Left ventricle myocardium superior (tissue), 1 donor: ENCODE results near the gene SLC12A7. TPM values are rescaled to one million over a fixed set of nuclear protein-coding genes. Genes with fewer than 3 reads are reported as not detected.
"Not testable (repeated sequence)": the region's sequence is repeated elsewhere in the genome, so short reads cannot be mapped to it uniquely, and the experiment has no call there.

Experiments
- ATAC-seq: fragments of 200-7000 bp; cut with Tn5 transposase; one replicate; pipeline ENCODE4 v1.9.1; 2020; ENCODE audit warnings: mild to moderate bottlenecking, moderate library complexity
- DNase-seq: peaks from one replicate; pipeline ENCODE4 v3.0.0-alpha.2; 2020
- intact Hi-C: fragments of 100-400 bp; cut with micrococcal nuclease; formaldehyde crosslinking; loops from one replicate; pipeline ENCODE4 v1.11.0; 2022
- total RNA-seq: library from RNA; stranded (reverse); fragmentation: NEBNext Ultra II Directional; extraction: Animal tissue kit (Norgen Biotek cat#: 25700); gene quantifications from one replicate; pipeline ENCODE4 v1.2.1, GENCODE V29; 2021
- donor health status: DM: no; HTN: yes; CAD: no; lungs with severe emphysema.

SLC12A7 gene
- total RNA-seq, 1 donor from 2014 or later = 230 TPM

GRCh38 chr5:1089146-1089545 is 22.7 kb downstream of the SLC12A7 start:
- ATAC-seq = no peak
- intact Hi-C loops = no loop called here
- DNase-seq = no peak

- intact Hi-C loops = no loop called here
- DNase-seq = no peak
- no peak for ATAC-seq
Measured at GRCh38 chr5:1088726-1089125, 23.1 kb downstream of the SLC12A7 start.

- ATAC-seq = no peak
- no peak for DNase-seq
- intact Hi-C loops = no loop called here
Measured at GRCh38 chr5:1088031-1088430, 23.8 kb downstream of the SLC12A7 start.

- ATAC-seq (no peak), DNase-seq (no peak)
- intact Hi-C loops = no loop called here
Measured at GRCh38 chr5:1087428-1087827, 24.4 kb downstream of the SLC12A7 start.

- intact Hi-C loops = no loop called here
Measured at GRCh38 chr5:1086871-1087270, 25.0 kb downstream of the SLC12A7 start.

GRCh38 chr5:1086137-1086536 is 25.7 kb downstream of the SLC12A7 start:
- DNase-seq = no peak
- no peak for ATAC-seq
- intact Hi-C loops = no loop called here

More at GRCh38 chr5:1086871-1087270, 25.0 kb downstream of the SLC12A7 start:
- DNase-seq (no peak), ATAC-seq (no peak)

- intact Hi-C loops = no loop called here
- ATAC-seq (no peak), DNase-seq (no peak)
Measured at GRCh38 chr5:1085391-1085790, 26.5 kb downstream of the SLC12A7 start.

GRCh38 chr5:1083823-1084605 is 27.8 kb downstream of the SLC12A7 start:
- ATAC-seq (no peak), DNase-seq (no peak)
- intact Hi-C loops = no loop called here

GRCh38 chr5:1083026-1083425 is 28.8 kb downstream of the SLC12A7 start:
- ATAC-seq, intact Hi-C loops, DNase-seq: not testable (repeated sequence)

GRCh38 chr5:1081519-1081918 is 30.3 kb downstream of the SLC12A7 start:
- intact Hi-C loops = no loop called here
- ATAC-seq (no peak), DNase-seq (no peak)

GRCh38 chr5:1080432-1080831 is 31.4 kb downstream of the SLC12A7 start:
- intact Hi-C loops = no loop called here
- ATAC-seq (peak; percentile 62), DNase-seq (peak; percentile 67)

- intact Hi-C loops = no loop called here
- ATAC-seq (no peak), DNase-seq (no peak)
Measured at GRCh38 chr5:1079961-1080360, 31.9 kb downstream of the SLC12A7 start.

- intact Hi-C loops = no loop called here
- DNase-seq (no peak), ATAC-seq (no peak)
Measured at GRCh38 chr5:1079486-1079885, 32.4 kb downstream of the SLC12A7 start.

- no peak for ATAC-seq
- intact Hi-C loops = no loop called here
Measured at GRCh38 chr5:1078851-1079250, 33.0 kb downstream of the SLC12A7 start.

GRCh38 chr5:1078206-1078605 is 33.7 kb downstream of the SLC12A7 start:
- no peak for ATAC-seq
- DNase-seq = no peak
- intact Hi-C loops = no loop called here

More at GRCh38 chr5:1078851-1079250, 33.0 kb downstream of the SLC12A7 start:
- no peak for DNase-seq

- intact Hi-C loops = no loop called here
- DNase-seq (no peak), ATAC-seq (no peak)
Measured at GRCh38 chr5:1077491-1078020, 34.3 kb downstream of the SLC12A7 start.

GRCh38 chr5:1077026-1077425 is 34.8 kb downstream of the SLC12A7 start:
- ATAC-seq (no peak), DNase-seq (no peak)
- intact Hi-C loops = no loop called here

- no peak for DNase-seq
- ATAC-seq = no peak
- intact Hi-C loops = no loop called here
Measured at GRCh38 chr5:1076406-1076805, 35.5 kb downstream of the SLC12A7 start.

- DNase-seq (no peak), ATAC-seq (no peak)
- intact Hi-C loops = no loop called here
Measured at GRCh38 chr5:1075931-1076330, 35.9 kb downstream of the SLC12A7 start.

GRCh38 chr5:1075555-1075881 is 36.3 kb downstream of the SLC12A7 start:
- DNase-seq (no peak), ATAC-seq (no peak)
- intact Hi-C loops = no loop called here
